Measurements from ENCODE around the gene OR4D9. TPM values are rescaled to one million over a fixed set of nuclear protein-coding genes. Genes with fewer than 3 reads are reported as not detected.

Gene OR4D9
- 0.18 TPM in 1 of 2 replicates, not detected in the other for total RNA-seq (2014; rRNA removed; shearing (Covaris generic); ENCODE audit: low replicate concordance)

DNA sequence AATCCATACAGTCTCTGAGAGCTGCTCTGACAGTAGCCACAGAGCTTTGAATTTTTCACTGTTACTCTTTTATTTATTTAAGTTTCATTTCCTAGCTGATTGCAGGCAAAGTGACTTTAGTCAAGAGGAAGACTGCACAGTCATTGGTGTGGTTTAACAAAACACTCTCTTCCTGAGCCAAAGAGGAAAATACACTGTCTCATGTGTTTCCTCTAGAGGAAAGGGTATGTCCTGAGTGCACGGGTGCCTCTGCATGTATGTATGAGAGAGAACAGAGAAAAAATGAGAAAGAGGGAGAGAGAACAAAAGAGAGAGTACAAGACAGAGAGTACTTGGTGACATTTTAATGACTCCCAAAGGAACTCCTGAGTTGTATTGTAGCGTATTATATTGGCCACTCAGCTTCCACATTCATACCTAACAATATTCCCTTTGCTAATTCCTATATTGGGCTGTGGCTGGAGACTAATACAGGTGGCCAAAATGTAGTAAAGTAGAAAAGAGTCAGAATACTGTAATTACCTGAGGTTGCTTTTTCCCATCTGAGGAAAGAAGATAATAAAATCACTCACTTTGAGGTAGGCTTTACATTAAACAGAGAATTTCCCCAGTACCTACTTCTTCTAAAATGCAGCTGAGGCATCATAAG lies at the start of gene OR4D9:
Gene OR4D9 (plus strand): TSS at position 599 of the 649 bp plus-strand sequence. CDS start 3,374 bp downstream, outside the sequence.
- no peaks in the 10 kb centered on the region for H3K9me3 ChIP-seq (ENCODE audit: low read length)
- H3K4me1 ChIP-seq (ENCODE audit: low read length): no peaks in the 10 kb centered on the region
- no peak within 1 kb of the TSS for H3K9ac ChIP-seq (ENCODE audit: low read length)
- no peaks in the 10 kb centered on the region for H3K27me3 ChIP-seq (ENCODE audit: low read length)
- H3K79me2 ChIP-seq (ENCODE audit: low read length): no peaks in the 10 kb centered on the region
- H3K4me3 ChIP-seq (ENCODE audit: low read length): no peak within 1 kb of the TSS
- H3K4me2 ChIP-seq (ENCODE audit: low read depth, low read length, poor library complexity, severe bottlenecking): no peak within 1 kb of the TSS
- no peak within 1 kb of the TSS for H2AFZ ChIP-seq (ENCODE audit: low read length)
- no peak within 1 kb of the TSS for H3K27ac ChIP-seq (ENCODE audit: low read length)
- H3K9me2 ChIP-seq (replicated peaks; ENCODE audit: insufficient read depth, low read length): no peaks in the 10 kb centered on the region
- H4K20me1 ChIP-seq (ENCODE audit: insufficient read depth, low read depth, low read length): no peaks in the 10 kb centered on the region
- no peak for DNase-seq
- H3K36me3 ChIP-seq (ENCODE audit: insufficient read depth, low read length): no peaks in the 10 kb centered on the region

DNA sequence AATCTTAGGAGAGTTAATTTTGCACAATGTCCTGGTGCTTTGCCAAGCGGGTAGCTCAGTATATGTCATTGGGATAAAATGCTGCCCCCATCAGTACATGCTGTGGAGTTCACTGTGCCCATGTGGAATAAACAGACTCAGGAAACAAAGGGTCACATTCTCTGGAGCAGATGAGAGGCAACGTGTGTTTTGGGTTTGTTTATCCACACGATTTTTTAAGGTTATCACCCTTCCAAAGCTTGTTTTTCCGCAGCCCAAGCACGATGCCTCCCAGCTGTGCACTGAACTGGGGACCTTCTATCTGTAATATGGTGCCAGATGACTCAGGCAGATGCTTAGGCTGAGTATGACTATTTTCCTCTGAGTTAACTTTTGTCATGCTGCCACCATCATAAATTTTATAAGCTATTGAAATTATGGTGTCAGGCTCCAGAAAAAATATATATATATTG lies 48.1 kb upstream of the OR4D9 start:
- no peak overlapping the region for H3K4me2 ChIP-seq (ENCODE audit: low read depth, low read length, poor library complexity, severe bottlenecking)
- H3K79me2 ChIP-seq (ENCODE audit: low read length): no peaks in the 10 kb centered on the region
- no peak overlapping the region for H2AFZ ChIP-seq (ENCODE audit: low read length)
- no peak for DNase-seq
- no peak overlapping the region for H3K27ac ChIP-seq (ENCODE audit: low read length)
- no peaks in the 10 kb centered on the region for H3K9me3 ChIP-seq (ENCODE audit: low read length)
- no peaks in the 10 kb centered on the region for H3K36me3 ChIP-seq (ENCODE audit: insufficient read depth, low read length)
- no peaks in the 10 kb centered on the region for H3K27me3 ChIP-seq (ENCODE audit: low read length)
- H4K20me1 ChIP-seq (ENCODE audit: insufficient read depth, low read depth, low read length): no peaks in the 10 kb centered on the region
- no peaks in the 10 kb centered on the region for H3K4me1 ChIP-seq (ENCODE audit: low read length)
- H3K4me3 ChIP-seq (ENCODE audit: low read length): no peak overlapping the region
- H3K9me2 ChIP-seq (replicated peaks; ENCODE audit: insufficient read depth, low read length): no peaks in the 10 kb centered on the region
- no peak overlapping the region for H3K9ac ChIP-seq (ENCODE audit: low read length)

DNA sequence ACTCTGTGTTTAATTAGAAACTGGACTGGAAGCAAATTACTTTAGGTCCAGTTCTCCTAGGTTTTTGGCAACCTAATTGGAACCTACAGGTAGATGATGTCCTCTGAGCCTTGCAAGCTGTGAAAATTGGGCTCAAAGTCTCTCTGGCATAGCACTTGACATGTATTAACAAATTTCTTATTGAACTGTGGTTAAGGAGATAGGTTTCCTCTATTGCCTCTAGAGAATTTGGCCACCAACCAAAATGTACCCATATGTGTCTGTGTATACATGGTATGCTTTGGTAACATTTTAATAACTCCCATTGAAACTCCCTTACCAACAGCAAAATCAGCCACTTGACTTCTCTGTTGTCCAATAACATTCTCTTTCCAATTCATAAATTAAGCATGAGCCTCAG lies 38.3 kb upstream of the OR4D9 start, which contains the start of gene OR4D10:
Gene OR4D10 (plus strand): TSS at position 301 of the 400 bp plus-strand sequence. CDS start 4,115 bp downstream, outside the sequence.
- H3K27ac ChIP-seq (ENCODE audit: low read length): no peak within 1 kb of the TSS
- no peaks in the 10 kb centered on the region for H3K4me1 ChIP-seq (ENCODE audit: low read length)
- no peaks in the 10 kb centered on the region for H4K20me1 ChIP-seq (ENCODE audit: insufficient read depth, low read depth, low read length)
- no peak for DNase-seq
- H3K79me2 ChIP-seq (ENCODE audit: low read length): no peaks in the 10 kb centered on the region
- H3K4me3 ChIP-seq (ENCODE audit: low read length): no peak within 1 kb of the TSS
- no peak within 1 kb of the TSS for H2AFZ ChIP-seq (ENCODE audit: low read length)
- H3K9me3 ChIP-seq (ENCODE audit: low read length): no peaks in the 10 kb centered on the region
- H3K36me3 ChIP-seq (ENCODE audit: insufficient read depth, low read length): no peaks in the 10 kb centered on the region
- H3K9ac ChIP-seq (ENCODE audit: low read length): no peak within 1 kb of the TSS
- no peak within 1 kb of the TSS for H3K4me2 ChIP-seq (ENCODE audit: low read depth, low read length, poor library complexity, severe bottlenecking)
- H3K27me3 ChIP-seq (ENCODE audit: low read length): no peaks in the 10 kb centered on the region
- no peaks in the 10 kb centered on the region for H3K9me2 ChIP-seq (replicated peaks; ENCODE audit: insufficient read depth, low read length)

DNA sequence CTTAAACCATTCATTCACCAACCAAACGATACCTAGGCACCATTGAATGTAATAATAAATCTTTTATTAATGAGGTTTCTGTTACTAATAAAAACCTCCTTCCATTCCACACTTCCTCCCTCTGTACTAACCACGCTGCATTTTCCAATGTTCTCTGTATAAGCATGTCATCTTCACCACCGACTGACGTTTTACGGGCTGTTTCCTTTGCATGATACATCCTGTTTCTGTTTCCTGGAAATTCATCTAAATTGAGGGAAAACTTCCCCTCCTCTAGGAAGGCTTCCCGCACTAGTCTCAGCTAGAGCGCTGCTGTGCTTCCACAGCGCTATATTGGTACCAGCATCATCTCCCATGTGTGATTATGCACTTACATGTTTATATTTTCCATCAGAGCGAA lies 36.2 kb upstream of the OR4D9 start:
- no peak for DNase-seq
- Histone ChIP-seq H4K20me1 (ENCODE audit: insufficient read depth, low read depth, low read length) (no peaks in the 10 kb centered on the region), H3K27me3 (ENCODE audit: low read length) (no peaks in the 10 kb centered on the region), H3K36me3 (ENCODE audit: insufficient read depth, low read length) (no peaks in the 10 kb centered on the region), H3K9me3 (ENCODE audit: low read length) (no peaks in the 10 kb centered on the region), H3K4me1 (ENCODE audit: low read length) (no peaks in the 10 kb centered on the region), H3K9me2 (replicated peaks; ENCODE audit: insufficient read depth, low read length) (no peaks in the 10 kb centered on the region), H3K4me3 (ENCODE audit: low read length) (no peak overlapping the region), H3K79me2 (ENCODE audit: low read length) (no peaks in the 10 kb centered on the region), H3K9ac (ENCODE audit: low read length) (no peak overlapping the region), H3K27ac (ENCODE audit: low read length) (no peak overlapping the region), H3K4me2 (ENCODE audit: low read depth, low read length, poor library complexity, severe bottlenecking) (no peak overlapping the region), H2AFZ (ENCODE audit: low read length) (no peak overlapping the region)

DNA sequence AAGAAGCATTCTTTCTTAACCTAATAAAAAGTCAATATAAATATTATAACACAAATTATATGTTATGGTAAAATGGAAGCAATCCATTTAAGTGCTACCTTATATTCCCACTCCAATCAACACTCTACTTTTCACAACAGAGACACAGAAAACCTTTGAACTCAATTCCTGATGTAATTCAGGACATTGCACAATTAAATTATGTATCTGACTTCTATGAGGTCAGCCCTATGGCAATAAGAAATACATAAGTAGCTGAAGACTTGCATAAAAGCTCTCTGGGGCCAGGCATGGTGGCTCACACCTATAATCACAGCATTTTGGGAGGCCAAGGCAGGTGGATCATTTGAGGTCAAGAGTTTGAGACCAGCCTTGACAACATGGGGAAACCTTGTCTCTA lies 31.4 kb upstream of the OR4D9 start:
- Histone ChIP-seq H3K79me2 (ENCODE audit: low read length) (no peaks in the 10 kb centered on the region), H3K9me2 (replicated peaks; ENCODE audit: insufficient read depth, low read length) (no peaks in the 10 kb centered on the region), H3K4me1 (ENCODE audit: low read length) (no peaks in the 10 kb centered on the region), H3K4me3 (ENCODE audit: low read length) (no peak overlapping the region), H3K27ac (ENCODE audit: low read length) (no peak overlapping the region), H3K36me3 (ENCODE audit: insufficient read depth, low read length) (no peaks in the 10 kb centered on the region), H3K4me2 (ENCODE audit: low read depth, low read length, poor library complexity, severe bottlenecking) (no peak overlapping the region), H3K27me3 (ENCODE audit: low read length) (no peaks in the 10 kb centered on the region), H3K9ac (ENCODE audit: low read length) (no peak overlapping the region), H4K20me1 (ENCODE audit: insufficient read depth, low read depth, low read length) (no peaks in the 10 kb centered on the region), H3K9me3 (ENCODE audit: low read length) (no peaks in the 10 kb centered on the region), H2AFZ (ENCODE audit: low read length) (no peak overlapping the region)
- DNase-seq: no peak

DNA sequence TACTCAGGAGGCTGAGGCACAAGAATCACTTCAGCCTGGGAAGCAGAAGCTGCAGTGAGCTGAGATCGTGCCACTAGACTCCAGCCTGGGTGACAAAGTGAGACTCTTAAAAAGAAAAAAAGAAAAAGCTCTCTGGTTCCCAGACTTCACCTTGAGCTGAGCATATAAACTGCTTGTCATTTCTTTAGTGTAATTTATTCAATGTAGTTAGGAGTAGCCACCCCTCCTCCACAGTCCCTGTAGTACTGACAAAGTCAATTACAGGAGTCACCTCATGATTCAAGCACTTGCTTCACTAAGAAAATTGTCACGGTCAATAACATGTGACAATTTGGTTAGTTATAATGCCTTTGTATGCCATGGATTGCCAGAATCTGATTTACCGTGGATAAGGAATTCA lies 31.0 kb upstream of the OR4D9 start:
- Histone ChIP-seq H3K79me2 (ENCODE audit: low read length) (no peaks in the 10 kb centered on the region), H3K27me3 (ENCODE audit: low read length) (no peaks in the 10 kb centered on the region), H4K20me1 (ENCODE audit: insufficient read depth, low read depth, low read length) (no peaks in the 10 kb centered on the region), H3K4me2 (ENCODE audit: low read depth, low read length, poor library complexity, severe bottlenecking) (no peak overlapping the region), H3K36me3 (ENCODE audit: insufficient read depth, low read length) (no peaks in the 10 kb centered on the region), H3K27ac (ENCODE audit: low read length) (no peak overlapping the region), H3K4me1 (ENCODE audit: low read length) (no peaks in the 10 kb centered on the region), H3K9me2 (replicated peaks; ENCODE audit: insufficient read depth, low read length) (no peaks in the 10 kb centered on the region), H3K9ac (ENCODE audit: low read length) (no peak overlapping the region), H3K9me3 (ENCODE audit: low read length) (no peaks in the 10 kb centered on the region), H2AFZ (ENCODE audit: low read length) (no peak overlapping the region), H3K4me3 (ENCODE audit: low read length) (no peak overlapping the region)
- no peak for DNase-seq

DNA sequence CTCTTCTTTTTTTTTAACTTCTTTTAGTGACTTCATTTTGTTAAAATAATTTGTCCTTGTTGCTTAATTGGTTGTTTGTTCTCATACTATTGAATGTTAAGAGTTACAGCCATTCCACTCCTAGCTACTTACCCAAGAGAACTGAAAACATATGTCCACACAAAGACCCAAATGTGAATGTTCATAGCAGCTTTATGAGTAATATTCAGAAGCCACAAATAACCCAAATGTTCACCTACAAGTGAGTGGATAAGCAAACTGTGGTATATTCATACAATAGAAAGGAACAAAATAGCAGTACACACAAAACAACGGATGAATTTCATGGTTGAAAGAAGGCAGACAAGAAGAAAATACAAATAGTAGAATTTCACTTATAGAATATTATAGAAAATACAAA lies 9.4 kb upstream of the OR4D9 start:
- H4K20me1 ChIP-seq (ENCODE audit: insufficient read depth, low read depth, low read length): no peaks in the 10 kb centered on the region
- no peak overlapping the region for H3K27ac ChIP-seq (ENCODE audit: low read length)
- H3K9ac ChIP-seq (ENCODE audit: low read length): no peak overlapping the region
- H3K4me3 ChIP-seq (ENCODE audit: low read length): no peak overlapping the region
- no peak overlapping the region for H3K4me2 ChIP-seq (ENCODE audit: low read depth, low read length, poor library complexity, severe bottlenecking)
- no peak for DNase-seq
- no peak overlapping the region for H2AFZ ChIP-seq (ENCODE audit: low read length)
- no peaks in the 10 kb centered on the region for H3K36me3 ChIP-seq (ENCODE audit: insufficient read depth, low read length)
- H3K4me1 ChIP-seq (ENCODE audit: low read length): no peaks in the 10 kb centered on the region
- H3K27me3 ChIP-seq (ENCODE audit: low read length): no peaks in the 10 kb centered on the region
- no peaks in the 10 kb centered on the region for H3K79me2 ChIP-seq (ENCODE audit: low read length)
- H3K9me2 ChIP-seq (replicated peaks; ENCODE audit: insufficient read depth, low read length): no peaks in the 10 kb centered on the region
- no peaks in the 10 kb centered on the region for H3K9me3 ChIP-seq (ENCODE audit: low read length)

DNA sequence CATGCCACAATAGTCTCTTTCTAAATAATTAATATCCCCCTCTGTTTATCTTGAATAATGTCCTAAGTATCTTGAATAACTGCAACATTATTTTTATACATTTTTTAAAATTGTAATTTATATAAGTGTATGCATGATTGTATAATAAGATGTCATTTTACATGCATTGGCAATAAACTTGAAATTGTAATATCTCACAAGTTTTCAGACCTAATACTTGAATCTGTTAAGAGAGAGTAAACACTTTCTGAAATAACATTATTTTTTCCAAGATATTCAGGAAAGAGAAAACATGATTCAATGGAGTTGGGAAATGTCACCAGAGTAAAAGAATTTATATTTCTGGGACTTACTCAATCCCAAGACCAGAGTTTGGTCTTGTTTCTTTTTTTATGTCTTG lies 8.1 kb upstream of the OR4D9 start, which contains the start of gene OR4D11:
Gene OR4D11 (plus strand): TSS at position 301 of the 400 bp plus-strand sequence. CDS start 0 bp downstream, at position 301.
- Histone ChIP-seq H3K9me2 (replicated peaks; ENCODE audit: insufficient read depth, low read length) (no peaks in the 10 kb centered on the region), H2AFZ (ENCODE audit: low read length) (no peak within 1 kb of the TSS), H3K9me3 (ENCODE audit: low read length) (no peaks in the 10 kb centered on the region), H3K27ac (ENCODE audit: low read length) (no peak within 1 kb of the TSS), H3K27me3 (ENCODE audit: low read length) (no peaks in the 10 kb centered on the region), H3K9ac (ENCODE audit: low read length) (no peak within 1 kb of the TSS), H3K36me3 (ENCODE audit: insufficient read depth, low read length) (no peaks in the 10 kb centered on the region), H3K4me2 (ENCODE audit: low read depth, low read length, poor library complexity, severe bottlenecking) (no peak within 1 kb of the TSS), H4K20me1 (ENCODE audit: insufficient read depth, low read depth, low read length) (no peaks in the 10 kb centered on the region), H3K79me2 (ENCODE audit: low read length) (no peaks in the 10 kb centered on the region), H3K4me3 (ENCODE audit: low read length) (no peak within 1 kb of the TSS), H3K4me1 (ENCODE audit: low read length) (no peaks in the 10 kb centered on the region)
- DNase-seq: no peak

Measured in Karpas-422 (cell line).